GM06990 (cell line): Measurements from ENCODE around the gene VSTM2B.
"Not testable (repeated sequence)": the region's sequence is repeated elsewhere in the genome, so short reads cannot be mapped to it uniquely, and the experiment has no call there.

Experiments
- DNase-seq: peaks from one replicate; pipeline ENCODE4 v3.0.0-alpha.2; 2011; ENCODE audit not compliant: insufficient read length; ENCODE audit errors: extremely low read depth
- H3K27me3 ChIP-seq: replicated peaks from 2 replicates; pipeline ENCODE4 v1.6.0; 2011; ENCODE audit warnings: low read length; ENCODE audit not compliant: control insufficient read depth, insufficient read depth
- H3K36me3 ChIP-seq: 2 replicates; pipeline ENCODE4 v1.5.1; 2011; ENCODE audit warnings: low read length; ENCODE audit not compliant: control insufficient read depth, insufficient read depth
- H3K4me3 ChIP-seq: replicated peaks from 2 replicates; pipeline ENCODE4 v1.5.1; 2011; ENCODE audit warnings: low read depth, mild to moderate bottlenecking, control low read depth, low read length
- CTCF ChIP-seq: IDR thresholded peaks from 2 replicates; pipeline ENCODE4 v1.5.1; 2011; ENCODE audit warnings: low read length, control low read depth, mild to moderate bottlenecking, inconsistent platforms; ENCODE audit not compliant: insufficient read depth, poor library complexity, severe bottlenecking

The VSTM2B gene

GRCh38 chr19:29544656-29545360 lies 19.0 kb downstream of the VSTM2B start:
- no peak for DNase-seq
- no peak for TF ChIP-seq CTCF
- Histone ChIP-seq H3K27me3 (no peaks in the 10 kb centered on the region; the same call in 1 of the 2 replicates), H3K36me3 (no peaks in the 10 kb centered on the region), H3K4me3 (no peak overlapping the region)

- not testable (repeated sequence) for H3K36me3 ChIP-seq, H3K27me3 ChIP-seq, H3K4me3 ChIP-seq, DNase-seq
Measured at GRCh38 chr19:29545447-29545846, 19.7 kb downstream of the VSTM2B start.

GRCh38 chr19:29545866-29546582 lies 20.2 kb downstream of the VSTM2B start:
- Histone ChIP-seq H3K27me3 (no peaks in the 10 kb centered on the region; the same call in 1 of the 2 replicates), H3K4me3 (no peak overlapping the region), H3K36me3 (no peaks in the 10 kb centered on the region)
- no peak for TF ChIP-seq CTCF
- no peak for DNase-seq

GRCh38 chr19:29546583-29547190 lies 20.9 kb downstream of the VSTM2B start:
- no peak overlapping the region for H3K4me3 ChIP-seq
- no peak for TF ChIP-seq CTCF
- no peaks in the 10 kb centered on the region; the same call in 1 of the 2 replicates for H3K27me3 ChIP-seq
- no peak for DNase-seq
- no peaks in the 10 kb centered on the region for H3K36me3 ChIP-seq

- Histone ChIP-seq H3K4me3 (no peak overlapping the region), H3K36me3 (no peaks in the 10 kb centered on the region), H3K27me3 (no peaks in the 10 kb centered on the region; the same call in 1 of the 2 replicates)
- no peak for TF ChIP-seq CTCF
- DNase-seq = no peak
Measured at GRCh38 chr19:29547361-29547960, 21.7 kb downstream of the VSTM2B start.

- no peak for TF ChIP-seq CTCF
- H3K27me3 ChIP-seq = no peaks in the 10 kb centered on the region; the same call in 1 of the 2 replicates
- H3K4me3 ChIP-seq = no peak overlapping the region
- no peaks in the 10 kb centered on the region for H3K36me3 ChIP-seq
- DNase-seq = no peak
Measured at GRCh38 chr19:29547981-29548380, 22.2 kb downstream of the VSTM2B start.
